HG02763 (cell line): ENCODE results near the gene PNMA8B.
"Not testable (repeated sequence)": the region's sequence is repeated elsewhere in the genome, so short reads cannot be mapped to it uniquely, and the experiment has no call there.

Experiments used
- ATAC-seq: cut with Tn5 transposase; IDR thresholded peaks from one replicate; pipeline ENCODE4 v1.9.1; 2021; ENCODE audit warnings: mild to moderate bottlenecking, moderate library complexity; ENCODE audit not compliant: unreplicated experiment

Gene PNMA8B, protein sequence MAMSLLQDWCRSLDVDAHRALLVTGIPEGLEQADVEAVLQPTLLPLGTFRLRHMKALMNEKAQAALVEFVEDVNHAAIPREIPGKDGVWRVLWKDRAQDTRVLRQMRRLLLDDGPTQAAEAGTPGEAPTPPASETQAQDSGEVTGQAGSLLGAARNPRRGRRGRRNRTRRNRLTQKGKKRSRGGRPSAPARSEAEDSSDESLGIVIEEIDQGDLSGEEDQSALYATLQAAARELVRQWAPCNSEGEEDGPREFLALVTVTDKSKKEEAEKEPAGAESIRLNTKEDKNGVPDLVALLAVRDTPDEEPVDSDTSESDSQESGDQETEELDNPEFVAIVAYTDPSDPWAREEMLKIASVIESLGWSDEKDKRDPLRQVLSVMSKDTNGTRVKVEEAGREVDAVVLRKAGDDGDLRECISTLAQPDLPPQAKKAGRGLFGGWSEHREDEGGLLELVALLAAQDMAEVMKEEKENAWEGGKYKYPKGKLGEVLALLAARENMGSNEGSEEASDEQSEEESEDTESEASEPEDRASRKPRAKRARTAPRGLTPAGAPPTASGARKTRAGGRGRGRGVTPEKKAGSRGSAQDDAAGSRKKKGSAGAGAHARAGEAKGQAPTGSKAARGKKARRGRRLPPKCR

DNA sequence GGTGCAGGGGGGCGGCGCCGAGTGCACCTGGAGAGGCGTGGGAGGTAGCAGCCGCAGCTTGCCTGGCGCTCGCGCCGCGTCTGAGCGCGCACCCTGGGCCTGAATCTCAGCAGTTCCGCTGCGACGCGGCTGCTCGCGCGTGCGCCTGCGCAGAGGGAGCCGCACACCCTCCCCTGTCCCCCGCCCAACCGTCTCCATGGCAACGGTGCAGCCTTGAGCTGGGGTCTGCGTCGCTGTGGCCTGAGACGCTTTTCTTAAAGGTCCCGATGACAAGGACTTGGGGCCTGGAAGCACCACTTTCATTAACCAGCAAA is at the start of gene PNMA8B:
Gene PNMA8B, minus strand, starts transcription at position 82 of the 314 bp plus-strand sequence. CDS start 402 bp downstream, outside the sequence.
- ATAC-seq: no peak

DNA sequence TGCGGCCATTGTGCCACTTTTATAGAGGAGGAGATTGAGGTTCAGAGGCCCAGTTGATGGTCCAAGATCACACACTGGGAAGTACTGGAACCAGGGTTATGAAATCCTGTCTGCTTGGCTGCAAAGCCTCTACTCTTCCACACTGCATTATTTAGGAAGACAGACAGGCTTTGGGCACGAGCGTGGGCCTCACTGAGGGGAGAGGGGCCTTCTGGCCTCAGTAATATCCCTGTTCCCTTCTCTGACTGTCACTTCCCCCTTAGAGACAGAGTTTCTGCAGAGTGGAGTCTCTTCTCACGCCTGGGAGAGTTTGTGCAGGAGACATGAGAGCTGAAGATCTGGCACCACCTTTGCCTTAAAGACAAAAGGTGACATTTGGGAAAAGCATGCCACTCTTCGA is 49.0 kb upstream of the PNMA8B start:
- no peak for ATAC-seq

DNA sequence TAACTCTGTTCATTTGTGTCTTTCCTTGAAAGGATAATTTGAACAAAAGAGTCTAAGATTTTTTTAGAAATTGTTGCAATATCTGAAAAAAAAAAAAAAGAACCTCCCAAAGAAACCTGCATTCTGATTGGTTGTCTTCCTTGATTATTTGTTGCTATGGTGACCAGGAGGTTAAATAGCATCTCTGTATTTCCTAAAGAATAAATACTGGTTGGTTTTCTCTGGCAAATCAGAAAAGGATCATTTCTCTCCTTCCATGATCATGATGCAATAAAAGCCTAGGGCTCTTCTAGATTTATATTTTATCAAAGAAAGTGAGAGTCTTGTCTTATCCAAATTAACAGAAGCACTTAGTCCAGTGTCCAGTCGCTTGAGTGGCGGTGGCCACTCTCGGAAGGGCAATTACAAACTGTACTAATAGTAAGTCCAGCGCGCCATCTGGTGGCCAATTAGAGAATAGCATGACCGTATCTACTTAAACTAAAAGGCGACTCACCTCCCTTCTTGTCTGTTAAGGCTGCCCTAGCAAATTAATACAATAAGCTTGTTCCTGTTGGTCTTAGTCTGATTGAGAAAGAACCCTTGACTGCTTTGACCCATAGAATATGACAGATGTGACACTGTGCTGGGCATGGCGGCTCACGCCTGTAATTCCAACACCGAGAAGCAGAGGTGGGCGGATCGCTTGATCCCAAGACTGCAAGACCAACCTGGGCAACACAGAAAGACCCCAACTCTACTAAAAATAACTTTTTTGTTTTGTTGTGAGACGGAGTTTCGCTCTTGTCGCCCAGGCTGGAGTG is 47.0 kb upstream of the PNMA8B start:
- no peak for ATAC-seq

DNA sequence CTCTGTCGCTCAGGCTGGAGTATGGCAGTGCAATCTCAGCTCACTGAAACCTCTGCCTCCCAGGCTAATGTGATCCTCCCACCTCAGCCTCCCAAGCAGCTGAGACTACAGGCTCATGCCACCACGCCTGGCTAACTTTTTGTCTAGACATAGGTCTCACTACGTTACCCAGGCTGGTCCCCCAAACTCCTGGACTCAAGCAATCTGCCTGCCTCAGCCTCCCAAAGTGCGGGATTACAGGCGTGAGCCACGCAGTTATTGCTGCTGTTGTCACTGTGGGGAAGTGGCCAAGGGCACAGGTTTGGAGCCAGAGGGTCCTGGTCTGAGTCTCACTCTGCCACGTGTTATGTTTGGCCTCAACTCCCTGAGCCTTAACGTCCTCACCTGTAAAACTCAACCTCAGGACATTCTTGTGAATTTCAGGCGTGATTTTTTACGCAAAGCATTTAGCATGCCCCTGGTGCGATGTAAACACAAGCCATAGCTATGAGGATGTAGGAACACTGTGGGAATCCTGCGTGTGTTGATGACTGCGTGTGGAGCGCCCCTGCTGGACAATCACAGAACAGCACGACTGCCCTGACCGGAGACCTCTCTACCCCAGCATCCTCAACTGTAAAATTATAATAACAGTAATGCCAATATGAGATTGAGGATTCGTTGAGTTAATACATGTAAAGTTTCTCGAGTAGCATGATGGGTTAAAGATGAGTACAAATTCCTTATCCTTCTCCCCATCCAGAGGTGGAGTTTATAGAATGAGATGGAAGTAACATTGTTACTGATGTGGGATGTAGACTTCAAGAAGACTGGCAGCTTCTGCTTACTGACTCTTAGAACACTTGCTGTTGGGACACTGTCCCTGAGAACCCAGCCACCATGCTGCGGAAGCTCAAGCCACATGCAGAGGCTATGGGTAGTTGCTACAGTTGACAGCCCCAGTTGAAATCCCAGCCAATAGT is 41.8 kb upstream of the PNMA8B start:
- ATAC-seq: no peak

DNA sequence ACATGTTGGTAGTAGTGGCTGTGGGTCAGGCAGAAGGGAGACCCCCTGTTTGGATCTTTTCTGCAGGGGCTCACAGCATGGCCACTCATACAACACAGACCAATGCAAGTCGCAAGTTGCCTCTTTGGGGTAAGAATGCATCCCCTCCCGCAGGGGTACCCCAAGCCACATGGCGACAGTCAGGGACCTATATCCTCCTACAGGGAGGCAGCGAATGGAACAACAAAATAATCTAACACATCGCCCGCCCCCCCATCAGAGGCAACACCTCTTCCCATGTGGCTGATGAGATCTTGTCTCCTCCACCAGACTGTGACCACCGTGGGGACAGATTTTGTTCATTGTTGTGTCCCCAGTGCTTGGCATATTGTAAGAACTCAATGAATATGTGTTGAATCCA is 40.7 kb upstream of the PNMA8B start:
- ATAC-seq: no peak

DNA sequence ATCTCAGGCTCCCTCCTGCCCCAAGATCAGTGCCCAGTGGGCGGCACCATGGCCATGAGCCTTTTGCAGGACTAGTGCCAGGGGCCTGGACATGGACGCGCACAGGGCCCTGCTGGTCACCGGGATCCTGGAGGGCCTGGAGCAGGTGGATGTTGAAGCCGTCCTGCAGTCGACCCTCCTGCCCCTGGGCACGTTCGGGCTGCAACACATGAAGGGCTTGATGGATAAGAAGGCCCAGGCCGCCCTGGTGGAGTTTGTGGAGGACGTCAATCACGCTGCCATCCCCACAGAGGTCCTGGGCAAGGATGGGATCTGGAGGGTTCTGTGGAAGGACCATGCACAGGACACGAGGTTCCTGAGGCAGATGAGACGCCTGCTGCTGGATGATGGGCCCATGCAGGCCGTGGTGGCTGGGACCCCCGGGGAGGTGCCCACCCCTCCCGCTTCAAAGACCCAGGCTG is 38.0 kb upstream of the PNMA8B start:
- ATAC-seq: no peak

DNA sequence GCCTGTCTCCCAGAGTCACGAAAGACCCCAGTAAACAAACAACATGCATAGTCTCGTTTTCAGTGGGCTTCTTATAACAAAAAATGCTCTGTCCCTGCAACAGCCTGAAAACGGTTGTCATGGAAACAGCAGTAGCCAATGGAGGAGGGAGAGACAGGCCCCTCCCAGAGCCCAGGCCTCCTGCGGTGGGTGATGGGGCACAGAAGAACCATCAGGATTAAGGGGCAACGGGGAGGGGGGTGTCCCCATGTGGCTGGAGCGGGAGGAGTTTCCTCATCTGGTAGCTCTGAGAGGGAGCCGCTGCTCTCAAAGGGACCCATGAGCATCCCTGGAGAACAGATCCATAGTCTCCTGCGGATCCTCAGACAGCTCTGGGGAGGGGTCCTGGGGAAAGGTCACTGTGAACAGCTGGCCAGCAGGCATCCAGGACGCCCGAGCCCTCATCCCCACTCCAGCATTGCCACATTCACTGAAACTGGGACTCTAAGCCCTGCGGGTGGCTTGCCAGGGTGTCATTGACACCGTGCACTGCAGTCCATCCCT is 37.5 kb upstream of the PNMA8B start:
- no peak for ATAC-seq

DNA sequence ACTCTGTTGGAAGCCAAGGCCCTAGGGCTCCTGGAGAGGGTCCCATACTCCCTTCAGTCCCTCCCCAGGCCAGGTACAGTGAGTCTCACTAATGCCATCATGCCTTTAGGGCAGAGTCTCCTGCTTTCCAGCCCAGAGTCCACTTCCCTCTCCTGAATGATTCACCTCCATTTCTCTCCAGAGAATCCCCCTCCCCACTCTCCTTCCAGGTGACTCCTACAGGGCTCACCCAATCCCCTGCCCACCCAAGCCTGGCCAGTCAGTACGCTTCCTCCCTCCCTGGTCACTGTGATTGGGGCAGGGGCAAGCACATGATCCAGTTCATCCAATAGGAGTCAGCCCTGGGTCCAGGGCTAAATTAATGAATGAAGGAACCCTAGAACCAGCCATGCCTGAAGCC is 35.0 kb upstream of the PNMA8B start:
- ATAC-seq: no peak

DNA sequence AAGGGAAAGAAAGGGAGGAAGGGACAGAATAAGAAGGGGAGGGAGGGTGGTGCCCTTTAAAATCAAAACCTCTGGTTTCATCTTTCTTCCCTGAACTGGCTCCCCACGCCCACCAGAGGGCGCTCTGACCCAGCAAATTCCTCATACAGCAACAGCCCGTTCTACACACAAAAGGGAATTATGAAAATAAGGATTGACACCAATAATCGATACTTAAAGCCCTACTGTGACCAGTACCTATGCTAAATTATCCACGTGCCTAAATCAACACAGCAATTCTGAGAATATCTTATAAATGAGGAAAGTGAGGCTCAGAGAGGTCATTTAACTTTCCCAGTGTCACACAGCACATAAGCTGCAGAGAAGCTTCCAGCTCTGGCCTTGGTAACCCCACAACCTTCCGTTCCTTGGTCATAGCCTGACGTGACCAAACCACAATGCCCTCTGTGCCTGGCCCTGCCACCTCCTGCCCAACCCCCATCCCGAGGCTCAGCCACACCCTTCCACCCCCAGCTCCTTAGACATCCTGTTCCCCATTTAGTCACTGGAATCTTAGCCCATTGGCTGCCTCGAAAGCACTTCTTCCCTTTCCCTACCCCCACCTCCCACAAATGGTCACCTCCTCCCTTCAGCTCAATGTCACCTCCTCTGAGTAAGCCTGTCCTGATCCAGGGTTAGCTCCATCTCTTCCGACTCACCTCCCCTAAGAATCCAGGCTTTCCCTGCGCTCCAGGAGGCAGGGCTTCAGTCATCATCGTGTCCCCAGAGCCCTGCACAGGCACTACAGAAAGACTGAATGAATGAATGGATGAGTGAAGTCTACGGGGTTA is 34.2 kb upstream of the PNMA8B start:
- no peak for ATAC-seq

DNA sequence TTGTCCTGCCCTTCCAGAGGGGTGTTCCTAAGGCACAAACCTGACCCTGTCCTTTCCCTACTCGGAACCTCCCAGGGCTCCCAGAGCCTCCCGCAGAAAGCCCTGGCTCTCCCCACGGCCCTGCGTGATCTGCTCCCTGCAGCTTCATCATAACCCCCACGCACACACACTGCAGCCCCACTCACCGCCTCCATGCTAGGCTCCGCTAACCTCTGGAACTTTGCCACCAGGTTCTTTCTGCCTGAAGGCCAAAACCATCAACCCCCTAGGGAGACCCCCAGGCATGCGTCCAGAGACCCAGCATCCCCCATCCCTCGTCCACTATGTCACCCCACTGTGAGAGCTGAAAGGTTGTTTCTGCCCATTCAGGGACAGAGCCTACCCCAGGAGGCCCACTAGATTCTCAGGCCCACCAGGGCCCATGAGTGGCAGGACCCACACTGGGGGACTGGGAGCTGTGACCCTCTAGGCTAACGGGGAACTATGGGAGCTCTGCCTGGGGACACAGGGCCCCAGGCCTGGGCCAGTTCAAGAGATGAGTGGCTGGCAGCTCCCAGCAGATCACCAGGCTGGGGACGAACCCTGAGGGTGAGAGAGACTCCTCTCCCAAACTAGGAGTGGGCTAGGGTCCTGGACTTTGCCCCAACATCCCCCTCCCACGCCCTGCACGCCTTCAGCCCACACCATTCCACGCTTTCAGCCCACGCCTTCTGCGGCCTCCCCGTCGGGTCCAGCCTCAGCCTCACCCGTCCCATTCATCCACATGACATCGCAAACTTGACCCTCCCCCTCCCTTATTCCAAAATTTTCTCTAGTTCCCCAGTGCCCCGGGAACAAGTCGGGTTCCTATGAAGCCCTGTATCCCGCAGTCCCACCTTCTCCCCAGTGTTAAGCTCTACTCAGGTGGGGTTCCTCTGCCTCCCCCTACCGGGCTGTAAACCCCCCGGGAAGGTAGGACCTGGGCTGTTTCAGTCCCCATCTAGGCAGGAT is 33.2 kb upstream of the PNMA8B start:
- ATAC-seq: no peak

DNA sequence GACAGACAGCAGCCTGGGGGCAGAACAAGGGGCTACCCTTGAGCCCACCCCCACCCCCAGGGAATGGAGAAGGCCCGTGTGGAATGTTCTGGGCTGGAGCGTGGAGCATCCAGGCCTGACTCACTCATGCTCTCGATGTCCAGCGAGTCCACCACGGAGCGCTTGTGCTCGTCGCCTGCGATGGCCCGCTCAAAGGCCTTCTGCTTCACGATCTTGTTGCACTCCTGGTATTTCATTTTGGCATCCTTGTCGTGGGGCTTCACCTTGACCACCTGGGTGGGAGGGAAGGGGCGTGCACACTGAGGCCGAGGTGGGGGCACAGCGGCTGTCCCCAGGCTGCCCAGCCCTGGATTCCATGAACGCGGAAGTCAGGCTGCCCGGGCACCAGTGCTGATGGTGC is 31.1 kb upstream of the PNMA8B start:
- ATAC-seq: not testable (repeated sequence)

DNA sequence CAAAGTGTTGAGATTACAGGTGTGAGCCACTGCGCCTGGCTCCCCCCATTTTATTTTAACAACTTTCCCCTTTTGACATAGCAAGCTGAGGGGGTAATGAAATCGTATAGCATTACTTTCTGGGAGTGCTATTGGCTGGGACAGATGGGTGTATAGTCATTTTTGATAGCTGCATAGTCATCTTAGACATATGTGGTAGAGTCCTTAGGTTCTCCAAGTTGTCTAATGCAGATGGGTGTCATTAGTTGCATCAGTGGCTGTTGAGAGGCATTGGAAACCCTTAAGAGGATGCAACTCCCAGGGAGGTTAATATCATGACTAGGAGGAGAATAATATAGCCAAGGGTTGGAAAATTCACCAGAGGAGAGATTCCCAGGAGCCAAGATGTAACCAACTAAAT is 28.6 kb upstream of the PNMA8B start:
- ATAC-seq: no peak

DNA sequence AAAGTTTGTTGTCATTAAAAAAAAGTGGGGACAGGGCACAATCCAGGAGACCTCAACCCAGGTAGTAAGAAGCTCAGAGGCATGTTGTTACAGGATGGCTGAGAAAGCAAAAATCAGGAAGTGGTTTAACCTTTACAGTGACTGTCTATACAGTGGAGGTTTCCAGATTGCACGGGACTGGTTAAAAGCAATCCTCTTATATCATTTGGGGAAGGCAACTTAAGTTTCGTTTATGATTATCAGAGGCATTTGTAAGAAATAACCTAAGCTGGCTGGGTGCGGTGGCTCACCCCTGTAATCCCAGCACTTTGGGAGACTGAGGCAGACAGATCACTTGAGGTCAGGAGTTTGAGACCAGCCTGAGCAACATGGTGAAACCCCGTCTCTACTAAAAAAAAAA is 27.3 kb upstream of the PNMA8B start:
- not testable (repeated sequence) for ATAC-seq

DNA sequence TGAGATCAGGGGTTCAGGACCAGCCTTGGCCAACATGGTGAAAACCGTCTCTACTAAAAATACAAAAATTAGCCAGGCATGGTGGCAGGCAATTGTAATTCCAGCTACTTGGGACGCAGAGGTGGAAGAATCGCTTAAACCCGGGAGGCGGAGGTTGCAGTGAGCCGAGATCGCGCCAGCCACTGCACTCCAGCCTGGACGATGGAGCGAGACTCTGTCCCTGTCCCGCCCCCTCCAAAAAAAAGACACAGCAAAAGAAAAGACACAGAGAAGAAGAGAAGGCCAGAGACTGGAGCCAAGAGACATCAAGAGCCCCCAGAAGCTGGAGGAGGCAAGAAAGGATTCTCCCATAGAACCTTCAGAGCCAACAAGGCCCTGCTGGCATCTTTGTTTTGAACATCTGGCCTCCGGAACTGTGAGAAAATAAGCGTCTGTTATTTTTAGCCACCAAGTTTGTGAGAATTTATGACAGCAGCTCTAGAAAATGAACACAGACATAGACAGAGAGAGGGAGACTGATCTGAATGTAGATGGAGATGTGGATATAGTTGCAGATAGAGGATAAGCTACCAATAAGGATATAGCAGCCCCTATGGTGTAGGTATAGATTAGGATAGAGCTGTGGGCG is 25.7 kb upstream of the PNMA8B start:
- no peak for ATAC-seq

DNA sequence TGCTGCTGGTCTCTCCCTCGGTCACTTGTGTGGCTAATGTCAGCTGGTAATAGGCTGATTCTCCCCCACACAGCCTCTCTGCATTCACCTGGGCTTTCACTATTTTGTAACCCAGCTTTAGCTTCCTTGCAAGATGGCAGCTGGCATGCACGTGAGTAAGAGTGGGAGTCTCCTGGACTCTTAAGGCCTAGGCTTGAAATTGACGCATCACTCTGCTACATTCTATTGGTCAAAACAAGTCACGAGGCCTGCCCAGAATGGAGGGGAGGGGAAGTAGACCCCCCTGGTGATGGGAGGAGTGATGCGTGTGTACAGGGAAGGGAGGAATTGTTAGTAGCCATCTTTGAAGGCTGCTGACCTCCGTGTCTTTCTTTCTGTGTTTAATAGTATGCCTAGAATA is 24.9 kb upstream of the PNMA8B start:
- ATAC-seq: no peak

DNA sequence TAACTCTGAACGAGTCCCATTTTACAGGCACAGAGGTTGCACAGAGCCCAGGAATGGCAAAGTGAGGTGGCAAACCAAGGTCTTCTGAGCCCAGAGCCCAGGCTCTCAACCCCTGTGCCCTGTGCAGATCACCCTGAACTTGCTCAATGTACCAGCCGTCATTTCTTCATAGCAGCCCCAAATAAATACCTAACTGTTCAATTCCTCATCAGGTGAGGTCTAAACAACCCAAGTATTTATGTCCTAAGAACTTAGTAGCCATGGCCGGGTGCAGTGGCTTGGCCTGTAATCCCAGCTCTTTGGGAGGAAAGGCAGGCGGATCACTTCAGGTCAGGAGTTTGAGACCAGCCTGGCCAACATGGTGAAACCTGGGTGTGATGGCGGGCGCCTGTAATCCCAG is 21.8 kb upstream of the PNMA8B start:
- no peak for ATAC-seq

DNA sequence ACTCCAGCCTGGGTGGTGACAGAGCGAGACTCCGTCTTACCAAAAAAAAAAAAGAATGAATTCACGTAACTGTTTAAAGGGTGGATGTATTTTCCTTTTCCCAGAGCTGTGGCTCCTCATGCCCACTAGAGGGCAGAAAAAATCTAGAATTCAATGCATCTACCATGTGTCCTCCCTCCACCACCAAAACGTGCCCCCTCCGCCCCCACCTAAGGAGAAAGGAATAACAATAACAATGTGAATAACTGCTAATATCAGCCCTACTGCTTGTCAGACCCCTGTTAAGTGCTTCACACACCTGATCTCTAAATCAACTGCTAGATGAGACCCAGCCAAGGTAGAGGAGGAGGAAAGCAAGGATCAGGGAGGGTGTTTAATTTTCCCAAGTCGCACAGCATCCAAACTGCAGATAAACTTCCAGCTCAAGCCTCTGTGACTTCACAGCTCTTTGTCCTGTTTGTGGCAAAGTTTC is 20.2 kb upstream of the PNMA8B start:
- no peak for ATAC-seq

DNA sequence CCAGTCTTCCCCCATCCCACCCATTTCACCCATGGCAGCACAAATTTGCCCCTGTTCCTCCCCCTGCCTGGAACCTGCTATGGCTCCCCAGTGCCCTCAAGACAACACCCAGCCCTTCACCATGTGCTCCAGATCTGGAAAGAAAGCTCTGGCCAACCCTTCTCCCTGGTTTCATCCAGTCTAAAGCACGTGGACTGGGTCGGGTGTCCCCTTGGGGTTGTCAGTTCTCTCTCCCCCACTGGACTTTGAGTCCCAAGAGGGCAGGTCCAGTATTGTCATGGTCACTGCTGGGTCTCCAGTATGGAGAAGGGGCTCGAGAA is 19.6 kb upstream of the PNMA8B start:
- ATAC-seq: no peak
